GM10847 (cell line): ENCODE results near the gene STX7.

ENCODE experiments used
- POLR2A ChIP-seq: IDR thresholded peaks from 2 replicates; pipeline ENCODE4 v1.6.1; 2011; ENCODE audit not compliant: insufficient read length; ENCODE audit errors: extremely low read depth

The STX7 gene

GRCh38 chr6:132489376-132489775 lies 23.5 kb downstream of the STX7 start:
- no peak for TF ChIP-seq POLR2A

GRCh38 chr6:132487762-132488161 lies 25.2 kb downstream of the STX7 start:
- no peak for TF ChIP-seq POLR2A

- no peak for TF ChIP-seq POLR2A
Measured at GRCh38 chr6:132484680-132485018, 28.3 kb downstream of the STX7 start.

GRCh38 chr6:132483779-132484679 lies 28.9 kb downstream of the STX7 start:
- no peak for TF ChIP-seq POLR2A

GRCh38 chr6:132482581-132482980 lies 30.3 kb downstream of the STX7 start:
- no peak for TF ChIP-seq POLR2A

GRCh38 chr6:132481189-132481588 lies 31.7 kb downstream of the STX7 start:
- TF ChIP-seq POLR2A, result no peak

GRCh38 chr6:132479131-132479530 lies 33.8 kb downstream of the STX7 start:
- TF ChIP-seq POLR2A, result no peak

- no peak for TF ChIP-seq POLR2A
Measured at GRCh38 chr6:132478674-132479073, 34.2 kb downstream of the STX7 start.

GRCh38 chr6:132478266-132478665 lies 34.6 kb downstream of the STX7 start:
- no peak for TF ChIP-seq POLR2A

- TF ChIP-seq POLR2A, result no peak
Measured at GRCh38 chr6:132476688-132477087, 36.2 kb downstream of the STX7 start.

- TF ChIP-seq POLR2A, result no peak
Measured at GRCh38 chr6:132475925-132476324, 37.0 kb downstream of the STX7 start.

- no peak for TF ChIP-seq POLR2A
Measured at GRCh38 chr6:132471787-132472186, 41.1 kb downstream of the STX7 start.

- TF ChIP-seq POLR2A, result no peak
Measured at GRCh38 chr6:132466952-132467351, 46.0 kb downstream of the STX7 start.

GRCh38 chr6:132465530-132466485 lies 47.1 kb downstream of the STX7 start:
- no peak for TF ChIP-seq POLR2A

GRCh38 chr6:132464538-132465256 lies 48.2 kb downstream of the STX7 start:
- TF ChIP-seq POLR2A, result no peak
